H1 (cell line): ENCODE results near the gene OR2B2. TPM values are rescaled to one million over a fixed set of nuclear protein-coding genes. Genes with fewer than 3 reads are reported as not detected.

ENCODE experiments used
- CTCF ChIA-PET: fragments of 300-600 bp; sonication (Branson Sonifier 250); formaldehyde crosslinking; loops from one replicate; lab custom pipeline; 2021; ENCODE audit not compliant: partially characterized antibody; lab: Charles Lee
- POLR2A ChIA-PET: fragments of 300-600 bp; sonication (Branson Sonifier 250); formaldehyde crosslinking; loops from one replicate; lab custom pipeline; 2021; ENCODE audit warnings: inconsistent platforms; ENCODE audit not compliant: partially characterized antibody; lab: Charles Lee
- DNase-seq, 2 experiments: peaks; one replicate each; pipeline versions ENCODE4 v3.0.0 to v3.0.0-alpha.2; 2010 to 2022; ENCODE audit warnings: low spot score in 2 of 2, low read depth in 1 of 2, mixed read lengths in 1 of 2
- FAIRE-seq: peaks from 2 replicates; lab custom pipeline; 2011; peaks lifted over from hg19 to GRCh38; lab: Jason Lieb, UNC
- H2AFZ ChIP-seq: 2 replicates; pipeline ENCODE4 v1.8.1; 2012; ENCODE audit warnings: low read length, inconsistent platforms
- H2AK5ac ChIP-seq: 2 replicates; pipeline ENCODE4 v1.6.1; 2013; ENCODE audit warnings: low read depth, low read length
- H2BK120ac ChIP-seq: replicated peaks from 2 replicates; pipeline ENCODE3; 2013; ENCODE audit warnings: low read depth, low read length, inconsistent platforms
- H2BK12ac ChIP-seq: 2 replicates; pipeline ENCODE4 v1.6.1; 2013; ENCODE audit warnings: low read depth, low read length
- H2BK15ac ChIP-seq: 2 replicates; pipeline ENCODE4 v1.6.1; 2013; ENCODE audit warnings: low read length
- H2BK20ac ChIP-seq: 2 replicates; pipeline ENCODE4 v1.6.1; 2013; ENCODE audit warnings: low read length
- H2BK5ac ChIP-seq: 2 replicates; pipeline ENCODE4 v1.6.1; 2013; ENCODE audit warnings: low read depth, low read length
- H3K14ac ChIP-seq: 2 replicates; pipeline ENCODE4 v1.6.1; 2013; ENCODE audit warnings: inconsistent platforms; ENCODE audit not compliant: insufficient read length
- H3K18ac ChIP-seq: 2 replicates; pipeline ENCODE4 v1.6.1; 2013; ENCODE audit warnings: low read length; ENCODE audit errors: extremely low read depth
- H3K23ac ChIP-seq: 2 replicates; pipeline ENCODE4 v1.6.1; 2013; ENCODE audit warnings: inconsistent platforms; ENCODE audit not compliant: insufficient read length
- H3K23me2 ChIP-seq: 2 replicates; pipeline ENCODE4 v1.6.1; 2013; ENCODE audit warnings: low read depth, low read length
- H3K27ac ChIP-seq: 2 replicates; pipeline ENCODE4 v1.6.1; 2011; ENCODE audit warnings: low read depth, low read length, inconsistent platforms
- H3K27me3 ChIP-seq, 4 experiments: replicated peaks in 1 of 4; 1 replicate in 1 of 4; 2 replicates in 3 of 4; pipeline versions ENCODE4 v1.6.1 to v1.8.1; 2011 to 2013; ENCODE audit warnings: low read length in 3 of 4, mild to moderate bottlenecking in 3 of 4, inconsistent platforms in 2 of 4, mixed read lengths in 2 of 4, moderate library complexity in 1 of 4; ENCODE audit not compliant: control insufficient read depth in 3 of 4, insufficient read depth in 3 of 4; ENCODE audit errors: extremely low read depth in 1 of 4
- H3K36me3 ChIP-seq, 4 experiments: 2 replicates each; pipeline versions ENCODE4 v1.6.1 to v1.8.1; 2011 to 2013; ENCODE audit warnings: mild to moderate bottlenecking in 4 of 4, low read length in 3 of 4, moderate library complexity in 2 of 4, control low read depth in 1 of 4, inconsistent platforms in 1 of 4; ENCODE audit not compliant: insufficient read depth in 4 of 4, control insufficient read depth in 2 of 4
- H3K4ac ChIP-seq: replicated peaks from 2 replicates; pipeline ENCODE3; 2013; ENCODE audit warnings: low read length, low read depth, mixed read lengths, inconsistent platforms; ENCODE audit not compliant: insufficient read length
- H3K4me1 ChIP-seq, 4 experiments: replicated peaks in 1 of 4; 1 replicate in 1 of 4; 2 replicates in 3 of 4; pipeline versions ENCODE4 v1.6.1 to v1.8.1; 2011 to 2013; ENCODE audit warnings: low read length in 3 of 4, inconsistent platforms in 2 of 4, mixed read lengths in 1 of 4; ENCODE audit not compliant: insufficient read depth in 4 of 4, control insufficient read depth in 3 of 4
- H3K4me2 ChIP-seq, 2 experiments: 2 replicates each; pipeline versions ENCODE4 v1.6.1 to v1.8.1; 2011 to 2013; ENCODE audit warnings: low read depth in 2 of 2, low read length in 2 of 2, control low read depth in 1 of 2, inconsistent platforms in 1 of 2, mild to moderate bottlenecking in 1 of 2; ENCODE audit not compliant: insufficient read depth in 1 of 2
- H3K4me3 ChIP-seq, 4 experiments: fragments of 200-600, 300-600 bp in 1 of 4; sonication (generic), shearing (Covaris generic), sonication (Bioruptor Twin) in 1 of 4; 2 replicates each; pipeline versions ENCODE4 v1.5.1 to v1.8.1; 2011 to 2016; ENCODE audit warnings: low read length in 4 of 4, low read depth in 3 of 4, control low read depth in 2 of 4, inconsistent platforms in 2 of 4, mild to moderate bottlenecking in 2 of 4, mixed read lengths in 1 of 4, moderate library complexity in 1 of 4; ENCODE audit not compliant: insufficient read depth in 2 of 4; ENCODE audit errors: extremely low read depth in 1 of 4
- H3K56ac ChIP-seq: replicated peaks from 2 replicates; pipeline ENCODE3; 2013; ENCODE audit warnings: low read depth, mild to moderate bottlenecking, mixed read lengths, low read length, inconsistent platforms; ENCODE audit not compliant: insufficient read length
- H3K79me1 ChIP-seq: 2 replicates; pipeline ENCODE4 v1.6.1; 2013; ENCODE audit warnings: low read depth, low read length, control low read depth
- H3K79me2 ChIP-seq, 2 experiments: 2 replicates each; pipeline versions ENCODE4 v1.6.1 to v1.8.1; 2012 to 2013; ENCODE audit warnings: low read length in 2 of 2, mild to moderate bottlenecking in 2 of 2, inconsistent platforms in 1 of 2; ENCODE audit not compliant: insufficient read depth in 2 of 2, control insufficient read depth in 1 of 2
- H3K9ac ChIP-seq, 4 experiments: replicated peaks in 1 of 4; 1 replicate in 1 of 4; 2 replicates in 3 of 4; pipeline versions ENCODE4 v1.6.1 to v1.8.1; 2011 to 2013; ENCODE audit warnings: low read depth in 3 of 4, low read length in 3 of 4, control low read depth in 2 of 4, mild to moderate bottlenecking in 2 of 4, moderate library complexity in 2 of 4, inconsistent platforms in 1 of 4; ENCODE audit errors: extremely low read depth in 1 of 4
- H3K9me3 ChIP-seq, 2 experiments: 2 replicates each; pipeline versions ENCODE4 v1.6.1 to v1.8.1; 2012 to 2013; ENCODE audit warnings: mild to moderate bottlenecking in 2 of 2, moderate library complexity in 2 of 2, control low read depth in 1 of 2, inconsistent platforms in 1 of 2, low read depth in 1 of 2, low read length in 1 of 2, mixed read lengths in 1 of 2; ENCODE audit not compliant: insufficient read depth in 2 of 2
- H4K20me1 ChIP-seq, 2 experiments: replicated peaks in 1 of 2; 2 replicates each; pipeline versions ENCODE3 to v1.8.1; 2011 to 2013; ENCODE audit warnings: inconsistent platforms in 2 of 2, low read length in 2 of 2, mild to moderate bottlenecking in 1 of 2; ENCODE audit not compliant: insufficient read depth in 2 of 2, control insufficient read depth in 1 of 2
- H4K5ac ChIP-seq: 2 replicates; pipeline ENCODE4 v1.6.1; 2013; ENCODE audit warnings: low read length, low read depth, mixed read lengths, inconsistent platforms; ENCODE audit not compliant: insufficient read length
- H4K8ac ChIP-seq: 2 replicates; pipeline ENCODE4 v1.8.0; 2013; ENCODE audit warnings: mild to moderate bottlenecking, moderate library complexity, low read length, inconsistent platforms; ENCODE audit not compliant: insufficient read depth; ENCODE audit errors: extremely low read depth
- H4K91ac ChIP-seq: replicated peaks from 2 replicates; pipeline ENCODE3; 2013; ENCODE audit warnings: low read length, mixed read lengths, inconsistent platforms; ENCODE audit not compliant: insufficient read length
- ASH2L ChIP-seq: fragments of 200-600, 300-600 bp; sonication (generic); IDR thresholded peaks from one replicate; pipeline ENCODE4 v1.7.1; 2017; ENCODE audit warnings: low read length
- BACH1 ChIP-seq: IDR thresholded peaks from 2 replicates; pipeline ENCODE4 v1.6.1; 2012; ENCODE audit warnings: low read length, improper control_type of control experiment
- CEBPB ChIP-seq: IDR thresholded peaks from 2 replicates; pipeline ENCODE4 v1.6.1; 2012; ENCODE audit warnings: low read depth, low read length
- CTCF ChIP-seq, 3 experiments: IDR thresholded peaks; 1 replicate in 2 of 3; 2 replicates in 1 of 3; pipeline versions ENCODE4 v1.5.1 to v1.6.1; 2011; ENCODE audit warnings: low read length in 3 of 3, mild to moderate bottlenecking in 3 of 3, inconsistent platforms in 2 of 3, low read depth in 1 of 3, moderate library complexity in 1 of 3; ENCODE audit not compliant: insufficient read depth in 1 of 3; ENCODE audit errors: control extremely low read depth in 1 of 3
- EP300 ChIP-seq, 2 experiments: IDR thresholded peaks; 1 replicate in 1 of 2; 2 replicates in 1 of 2; pipeline ENCODE4 v1.6.1; 2011 to 2012; ENCODE audit warnings: low read depth in 2 of 2, low read length in 2 of 2, mild to moderate bottlenecking in 2 of 2, borderline replicate concordance in 1 of 2, inconsistent platforms in 1 of 2, moderate library complexity in 1 of 2
- FOSL1 ChIP-seq: IDR thresholded peaks from 2 replicates; pipeline ENCODE4 v1.6.1; 2011; ENCODE audit warnings: mild to moderate bottlenecking, low read depth, low read length, moderate library complexity; ENCODE audit not compliant: insufficient read depth
- POLR2AphosphoS5 ChIP-seq: IDR thresholded peaks from 2 replicates; pipeline ENCODE4 v1.6.1; 2011; ENCODE audit warnings: low read depth, low read length
- RAD21 ChIP-seq, 2 experiments: IDR thresholded peaks in 1 of 2; conservative IDR thresholded peaks in 1 of 2; 2 replicates each; pipeline ENCODE4 v1.6.1; 2011; ENCODE audit warnings: low read depth in 2 of 2, low read length in 2 of 2, improper control_type of control experiment in 1 of 2, inconsistent platforms in 1 of 2, mild to moderate bottlenecking in 1 of 2, moderate library complexity in 1 of 2
- RXRA ChIP-seq: IDR thresholded peaks from 2 replicates; pipeline ENCODE4 v1.6.1; 2011; ENCODE audit warnings: low read depth, mild to moderate bottlenecking, low read length, moderate library complexity; ENCODE audit not compliant: insufficient read depth
- SIRT6 ChIP-seq: IDR thresholded peaks from one replicate; pipeline ENCODE4 v1.7.1; 2012; ENCODE audit warnings: low read length, inconsistent platforms
- SP4 ChIP-seq: IDR thresholded peaks from 2 replicates; pipeline ENCODE4 v1.6.1; 2012; ENCODE audit warnings: low read length, inconsistent platforms
- TAF1 ChIP-seq: IDR thresholded peaks from 2 replicates; pipeline ENCODE4 v1.6.1; 2011; ENCODE audit warnings: mild to moderate bottlenecking, low read depth, low read length
- TCF12 ChIP-seq: IDR thresholded peaks from 2 replicates; pipeline ENCODE4 v1.6.1; 2011; ENCODE audit warnings: low read depth, mild to moderate bottlenecking, low read length
- WGBS, 2 experiments: shearing (Covaris generic) in 1 of 2; methylation state at CpG; one replicate each; pipeline versions ENCODE4 v1.1.6 to v1.1.7; 2013 to 2015; ENCODE audit warnings: low lambda C conversion rate in 2 of 2, mixed read lengths in 2 of 2, inconsistent platforms in 1 of 2, low coverage in 1 of 2, missing lambda C conversion rate in 1 of 2; ENCODE audit not compliant: insufficient replicate concordance in 2 of 2, insufficient coverage in 1 of 2, insufficient read length in 1 of 2; ENCODE audit errors: extremely low coverage in 1 of 2, missing lambda C conversion rate in 1 of 2; 5-methylcytosine and 5-hydroxymethylcytosine counted together
- polyA plus RNA-seq, 7 experiments: library from polyadenylated mRNA; depleted of rRNA in 3 of 7; stranded (reverse) in 5 of 7; unstranded in 2 of 7; fragments of >200 nt in 5 of 7; fragments of 200-250 nt in 2 of 7; gene quantifications; 1 replicate in 5 of 7; 2 replicates in 1 of 7; 4 replicates in 1 of 7; pipeline versions ENCODE4 v1.2.1 to v1.2.3, GENCODE V29; 2011 to 2013; ENCODE audit warnings: missing spikeins in 2 of 7, mixed read lengths in 2 of 7
- total RNA-seq: library from RNA; stranded (reverse); fragmentation: NEBNext Ultra II Directional; extraction: Animal tissue kit (Norgen Biotek cat#: 25700); gene quantifications from 2 replicates; pipeline ENCODE4 v1.2.1, GENCODE V29; 2021

Gene OR2B2
- total and polyA plus RNA-seq, 2 of the 8 experiments (the other 6 are each of a cell fraction or from before 2014, with no cell fraction given), result not detected

GRCh38 chr6:27948237-27948636 lies 36.0 kb upstream of the OR2B2 start:
- H3K23me2 ChIP-seq, result no peaks in the 10 kb centered on the region
- no peak overlapping the region for H4K5ac ChIP-seq
- no peaks in the 10 kb centered on the region for H3K79me2 ChIP-seq
- no peak overlapping the region for H2AFZ ChIP-seq
- H3K9me3 ChIP-seq, result peaks cover 0 to 2% of the 10 kb centered on the region in 2 experiments; a peak in 1 of 4 replicates
- no peak overlapping the region for H3K4me3 ChIP-seq
- DNase-seq, result no peak
- H2BK15ac ChIP-seq, result no peak overlapping the region
- H4K8ac ChIP-seq, result no peak overlapping the region
- no peaks in the 10 kb centered on the region for H3K27me3 ChIP-seq
- no peak overlapping the region for H3K4me2 ChIP-seq
- no peak for FAIRE-seq
- H4K20me1 ChIP-seq, result no peaks in the 10 kb centered on the region
- no peaks in the 10 kb centered on the region for H3K36me3 ChIP-seq
- no peak overlapping the region for H2BK12ac ChIP-seq
- no peak overlapping the region for H3K4ac ChIP-seq
- ChIA-PET POLR2A (no interaction called here), CTCF (no interaction called here)
- no peak overlapping the region for H2AK5ac ChIP-seq
- H3K56ac ChIP-seq, result no peak overlapping the region
- no peak overlapping the region for H2BK120ac ChIP-seq
- no peak overlapping the region for H2BK20ac ChIP-seq
- H3K4me1 ChIP-seq, result no peaks in the 10 kb centered on the region
- H3K14ac ChIP-seq, result no peak overlapping the region
- H3K27ac ChIP-seq, result no peak overlapping the region
- no peak overlapping the region for H2BK5ac ChIP-seq
- H3K79me1 ChIP-seq, result no peaks in the 10 kb centered on the region
- no peak overlapping the region for H4K91ac ChIP-seq
- H3K23ac ChIP-seq, result no peak overlapping the region
- H3K18ac ChIP-seq, result no peak overlapping the region
- no peak overlapping the region for H3K9ac ChIP-seq
- 88% methylated on average over 1 of the region's 1 CpG; no CpG with 5 or more reads in 1 of the 2 experiments for WGBS, 2 experiments
- TF ChIP-seq FOSL1 (no peak), BACH1 (no peak), RXRA (no peak), CTCF (IDR thresholded peaks at IDR 0.05; ENCODE audit: control extremely low read depth in 1 of 3, insufficient read depth in 1 of 3, low read depth in 1 of 3, low read length in 3 of 3) (no peak), POLR2AphosphoS5 (no peak), RAD21 (IDR thresholded peaks at IDR 0.05 in 1 of 2, conservative IDR thresholded peaks at IDR 0.05 in 1 of 2; ENCODE audit: low read depth in 2 of 2, low read length in 2 of 2) (no peak), CEBPB (no peak), SIRT6 (no peak), SP4 (no peak), TCF12 (no peak), TAF1 (no peak), EP300 (IDR thresholded peaks at IDR 0.05; ENCODE audit: borderline replicate concordance in 1 of 2, low read depth in 2 of 2, low read length in 2 of 2) (no peak), ASH2L (no peak)
